GM12872 (cell line): ENCODE results near the gene TFAP2A.

Experiments used
- CTCF ChIP-seq: IDR thresholded peaks from 3 replicates; pipeline ENCODE4 v1.5.1; 2011; ENCODE audit warnings: low read depth, mild to moderate bottlenecking, low read length, moderate library complexity; ENCODE audit not compliant: insufficient read depth

Gene TFAP2A

GRCh38 chr6:10419749-10420545 is 5.1 kb upstream of the TFAP2A start:
- TF ChIP-seq CTCF: no peak

- no peak for TF ChIP-seq CTCF
Measured at GRCh38 chr6:10418862-10419748, 4.2 kb upstream of the TFAP2A start.

- TF ChIP-seq CTCF: no peak
Measured at GRCh38 chr6:10418361-10418861, 3.5 kb upstream of the TFAP2A start.

GRCh38 chr6:10417681-10418104 is 2.8 kb upstream of the TFAP2A start:
- no peak for TF ChIP-seq CTCF

GRCh38 chr6:10416863-10417641 is 2.2 kb upstream of the TFAP2A start:
- TF ChIP-seq CTCF: no peak

- TF ChIP-seq CTCF: no peak
Measured at GRCh38 chr6:10416516-10416862, 1.6 kb upstream of the TFAP2A start.
